Measurements from ENCODE around the gene PDGFA.

Gene PDGFA

DNA sequence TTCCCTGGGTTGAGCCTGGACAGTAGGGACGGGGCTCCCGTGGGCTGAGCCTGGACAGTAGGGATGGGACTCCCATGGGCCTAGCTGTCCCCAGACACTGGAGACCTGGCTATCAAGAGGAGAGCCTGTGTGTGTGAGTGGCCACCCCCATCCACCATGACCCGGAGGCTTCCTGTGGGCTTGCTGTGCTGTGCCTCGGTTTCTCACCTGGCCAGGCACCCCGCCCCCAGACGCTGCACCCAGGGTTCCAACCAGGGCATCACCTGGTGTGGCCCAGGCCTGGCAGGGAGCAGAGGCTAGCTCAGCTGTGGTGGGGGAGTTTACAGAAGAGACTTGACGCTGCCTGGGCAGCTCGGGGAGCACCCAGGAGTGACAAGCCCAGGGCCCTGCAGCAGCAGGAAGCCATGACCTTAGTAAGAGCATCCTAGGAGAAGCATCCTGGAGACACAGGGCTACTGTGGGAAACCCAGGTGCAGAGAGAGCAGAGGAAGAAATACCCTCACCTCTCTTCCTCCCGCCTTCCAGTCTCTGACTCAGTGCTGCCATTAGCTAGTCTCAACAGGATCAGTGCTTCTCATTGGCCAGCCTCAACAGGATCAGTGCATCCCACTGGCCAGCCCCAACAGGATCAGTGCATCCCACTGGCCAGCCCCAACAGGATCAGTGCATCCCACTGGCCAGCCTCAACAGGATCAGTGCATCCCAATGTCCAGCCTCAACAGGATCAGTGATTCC lies 61.0 kb downstream of the PDGFA start:
- no peak for TF ChIP-seq TAF1 (IDR thresholded peaks at IDR 0.05; ENCODE audit: borderline replicate concordance, insufficient read depth, low read length)
- no peak for TF ChIP-seq SIN3A (IDR thresholded peaks at IDR 0.05; ENCODE audit: borderline replicate concordance, insufficient read depth, low read length)
- no peak for TF ChIP-seq POLR2AphosphoS5 (IDR thresholded peaks at IDR 0.05; ENCODE audit: low read depth, low read length)
- no peak for TF ChIP-seq FOXP2 (optimal IDR thresholded peaks at IDR 0.05; ENCODE audit: borderline replicate concordance, extremely low read depth, extremely low read length, insufficient read depth)
- TF ChIP-seq, protein P1, sequence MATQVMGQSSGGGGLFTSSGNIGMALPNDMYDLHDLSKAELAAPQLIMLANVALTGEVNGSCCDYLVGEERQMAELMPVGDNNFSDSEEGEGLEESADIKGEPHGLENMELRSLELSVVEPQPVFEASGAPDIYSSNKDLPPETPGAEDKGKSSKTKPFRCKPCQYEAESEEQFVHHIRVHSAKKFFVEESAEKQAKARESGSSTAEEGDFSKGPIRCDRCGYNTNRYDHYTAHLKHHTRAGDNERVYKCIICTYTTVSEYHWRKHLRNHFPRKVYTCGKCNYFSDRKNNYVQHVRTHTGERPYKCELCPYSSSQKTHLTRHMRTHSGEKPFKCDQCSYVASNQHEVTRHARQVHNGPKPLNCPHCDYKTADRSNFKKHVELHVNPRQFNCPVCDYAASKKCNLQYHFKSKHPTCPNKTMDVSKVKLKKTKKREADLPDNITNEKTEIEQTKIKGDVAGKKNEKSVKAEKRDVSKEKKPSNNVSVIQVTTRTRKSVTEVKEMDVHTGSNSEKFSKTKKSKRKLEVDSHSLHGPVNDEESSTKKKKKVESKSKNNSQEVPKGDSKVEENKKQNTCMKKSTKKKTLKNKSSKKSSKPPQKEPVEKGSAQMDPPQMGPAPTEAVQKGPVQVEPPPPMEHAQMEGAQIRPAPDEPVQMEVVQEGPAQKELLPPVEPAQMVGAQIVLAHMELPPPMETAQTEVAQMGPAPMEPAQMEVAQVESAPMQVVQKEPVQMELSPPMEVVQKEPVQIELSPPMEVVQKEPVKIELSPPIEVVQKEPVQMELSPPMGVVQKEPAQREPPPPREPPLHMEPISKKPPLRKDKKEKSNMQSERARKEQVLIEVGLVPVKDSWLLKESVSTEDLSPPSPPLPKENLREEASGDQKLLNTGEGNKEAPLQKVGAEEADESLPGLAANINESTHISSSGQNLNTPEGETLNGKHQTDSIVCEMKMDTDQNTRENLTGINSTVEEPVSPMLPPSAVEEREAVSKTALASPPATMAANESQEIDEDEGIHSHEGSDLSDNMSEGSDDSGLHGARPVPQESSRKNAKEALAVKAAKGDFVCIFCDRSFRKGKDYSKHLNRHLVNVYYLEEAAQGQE (IDR thresholded peaks at IDR 0.05; ENCODE audit: insufficient read depth in 1 of 2, low read depth in 2 of 2, low read length in 2 of 2) = no peak

DNA sequence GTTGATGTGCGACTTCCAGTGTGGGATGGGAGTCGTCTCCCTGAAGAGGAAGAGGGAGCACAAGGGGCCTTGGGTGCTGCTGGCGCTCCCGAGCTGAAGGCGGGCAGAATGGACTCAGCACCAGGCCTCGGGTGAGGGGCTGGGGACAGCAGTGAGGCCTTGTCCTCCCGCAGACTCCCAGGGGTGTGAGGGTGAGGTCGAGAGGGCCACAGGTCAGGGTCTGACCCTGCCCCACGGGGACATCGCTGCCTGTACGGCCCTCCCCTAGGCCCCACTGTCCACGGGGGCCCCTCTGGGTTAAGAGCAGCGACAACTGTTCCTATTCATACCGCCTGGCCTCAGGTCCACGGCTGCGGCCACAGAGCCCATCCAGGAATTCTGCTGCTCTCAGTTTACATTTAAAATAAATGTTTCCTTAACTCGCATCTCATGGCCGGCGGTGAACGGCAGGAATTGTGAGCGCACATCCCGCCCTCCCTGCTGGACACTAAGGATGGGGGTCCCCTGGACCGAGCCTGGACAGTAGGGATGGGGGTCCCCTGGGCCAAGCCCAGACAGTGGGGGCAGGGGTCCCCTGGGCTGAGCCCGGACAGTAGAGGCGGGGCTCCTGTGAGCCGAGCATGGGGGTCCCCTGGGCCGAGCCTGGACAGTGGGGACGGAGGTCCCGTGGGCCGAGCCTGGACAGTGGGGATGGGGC lies 61.7 kb downstream of the PDGFA start:
- TF ChIP-seq POLR2AphosphoS5 (IDR thresholded peaks at IDR 0.05; ENCODE audit: low read depth, low read length) (no peak), FOXP2 (optimal IDR thresholded peaks at IDR 0.05; ENCODE audit: borderline replicate concordance, extremely low read depth, extremely low read length, insufficient read depth) (no peak), TAF1 (IDR thresholded peaks at IDR 0.05; ENCODE audit: borderline replicate concordance, insufficient read depth, low read length) (no peak), SIN3A (IDR thresholded peaks at IDR 0.05; ENCODE audit: borderline replicate concordance, insufficient read depth, low read length) (no peak)
- TF ChIP-seq, protein P1 (IDR thresholded peaks at IDR 0.05; ENCODE audit: insufficient read depth in 1 of 2, low read depth in 2 of 2, low read length in 2 of 2) = no peak

DNA sequence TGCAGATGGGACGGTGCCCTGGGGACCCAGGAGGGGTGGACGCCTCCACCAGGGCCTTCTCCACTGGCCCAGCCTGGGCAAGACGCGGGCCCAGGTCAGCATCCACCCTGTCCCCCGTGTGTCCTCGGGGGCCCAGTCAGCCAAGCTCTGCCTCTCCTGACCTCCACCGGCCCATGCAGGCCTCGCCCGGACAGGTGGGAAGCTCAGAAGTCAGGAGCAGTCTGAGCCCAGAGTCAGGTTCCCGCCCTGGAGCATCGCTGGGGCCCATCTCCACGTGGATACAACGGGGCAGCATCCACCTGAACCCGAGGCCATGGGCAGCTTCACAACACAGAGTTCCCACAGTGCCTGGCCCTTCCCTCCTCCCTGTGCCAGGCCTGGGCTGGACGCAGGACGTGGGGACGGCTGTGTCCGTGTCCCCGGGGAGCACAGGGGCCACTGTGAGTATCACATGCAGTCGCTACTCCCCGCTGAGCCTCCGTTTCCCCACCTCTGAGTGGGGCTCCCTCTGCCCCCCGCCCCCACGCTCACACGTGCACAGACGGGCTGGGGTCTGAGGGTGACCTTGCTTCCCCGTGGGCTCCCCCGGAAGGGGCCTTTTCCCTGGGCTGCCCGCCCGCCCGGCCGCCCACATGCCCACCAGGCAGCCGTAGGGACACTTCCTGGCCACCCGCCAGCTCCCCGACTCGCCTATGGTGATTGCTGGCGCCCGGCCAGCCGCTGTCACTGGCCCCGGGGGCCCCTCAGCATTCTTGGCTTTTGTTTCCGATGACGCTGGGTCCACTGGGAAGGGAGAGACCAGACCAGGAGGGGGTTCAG lies 64.3 kb downstream of the PDGFA start:
- TF ChIP-seq POLR2AphosphoS5 (IDR thresholded peaks at IDR 0.05; ENCODE audit: low read depth, low read length) (no peak), TAF1 (IDR thresholded peaks at IDR 0.05; ENCODE audit: borderline replicate concordance, insufficient read depth, low read length) (no peak), SIN3A (IDR thresholded peaks at IDR 0.05; ENCODE audit: borderline replicate concordance, insufficient read depth, low read length) (no peak)
- TF ChIP-seq, protein P1 (IDR thresholded peaks at IDR 0.05; ENCODE audit: insufficient read depth in 1 of 2, low read depth in 2 of 2, low read length in 2 of 2) = no peak

DNA sequence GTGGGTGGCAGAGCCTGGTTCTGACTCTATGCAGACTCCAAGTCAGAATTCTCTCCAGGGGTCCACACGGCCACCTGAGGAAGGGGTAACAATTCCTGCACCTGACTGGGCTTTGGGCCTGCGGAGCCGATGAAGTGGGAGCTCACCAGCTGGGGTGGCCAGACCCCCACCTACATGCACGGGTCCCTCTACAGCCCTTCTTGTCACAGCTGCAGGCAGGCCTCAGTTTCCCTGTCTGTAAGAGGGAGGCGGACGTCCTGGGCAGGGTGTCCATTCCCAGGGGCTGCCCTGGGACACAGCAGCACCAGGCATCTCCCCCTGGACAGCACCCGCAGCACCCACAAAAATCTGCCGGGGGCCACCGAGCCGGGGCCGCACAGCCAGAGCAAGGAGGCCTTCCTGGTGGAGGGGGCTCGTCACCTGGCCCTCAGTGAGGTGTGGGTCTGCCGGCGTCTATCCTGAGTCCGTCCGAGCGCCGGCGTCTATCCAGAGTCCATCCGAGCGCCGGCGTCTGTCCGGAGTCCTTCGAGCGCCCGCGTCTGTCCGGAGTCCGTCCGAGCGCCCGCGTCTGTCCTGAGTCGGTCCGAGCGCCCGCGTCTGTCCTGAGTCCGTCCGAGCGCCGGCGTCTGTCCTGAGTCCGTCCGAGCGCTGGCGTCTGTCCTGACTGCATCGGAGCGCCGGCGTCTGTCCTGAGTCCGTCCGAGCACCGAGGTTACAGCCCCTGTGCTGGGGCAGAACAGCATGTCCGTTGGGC lies 65.1 kb downstream of the PDGFA start:
- TF ChIP-seq, protein P1 (IDR thresholded peaks at IDR 0.05; ENCODE audit: insufficient read depth in 1 of 2, low read depth in 2 of 2, low read length in 2 of 2) = no peak
- TF ChIP-seq POLR2AphosphoS5 (IDR thresholded peaks at IDR 0.05; ENCODE audit: low read depth, low read length) (no peak), SIN3A (IDR thresholded peaks at IDR 0.05; ENCODE audit: borderline replicate concordance, insufficient read depth, low read length) (no peak)
